DND-41 (cell line): ENCODE measurements around the gene SLBP.

Source experiments
- CTCF ChIP-seq: IDR thresholded peaks from 2 replicates; pipeline ENCODE4 v1.5.1; 2012; ENCODE audit warnings: borderline replicate concordance, low read length, moderate library complexity, mild to moderate bottlenecking; ENCODE audit not compliant: poor library complexity, severe bottlenecking; ENCODE audit errors: extremely low read depth
- EZH2 ChIP-seq: IDR thresholded peaks from 3 replicates; pipeline ENCODE4 v1.6.1; 2012; ENCODE audit warnings: borderline replicate concordance, low read depth, mild to moderate bottlenecking, moderate library complexity, low read length, inconsistent platforms; ENCODE audit not compliant: severe bottlenecking

GRCh38 chr4:1644891-1645657, 67.0 kb downstream of the SLBP start:
- TF ChIP-seq EZH2 (no peak), CTCF (no peak)
